ENCODE measurements around the gene BCL7B.
"Not testable (repeated sequence)": the region's sequence is repeated elsewhere in the genome, so short reads cannot be mapped to it uniquely, and the experiment has no call there.

Gene BCL7B

GRCh38 chr7:73557397-73558257, at the start of gene BCL7B:
Gene BCL7B (minus strand): TSS chr7:73557690. CDS start chr7:73557578, 112 bp downstream.
- H3K4me3 ChIP-seq (ENCODE audit: low read depth, low read length) = peak within 1 kb of the TSS; percentile 68

- H3K4me3 ChIP-seq (ENCODE audit: low read depth, low read length) = no peak overlapping the region
Measured at GRCh38 chr7:73605601-73606220, 48.2 kb upstream of the BCL7B start.

GRCh38 chr7:73602721-73603651, 45.5 kb upstream of the BCL7B start:
- H3K4me3 ChIP-seq (ENCODE audit: low read depth, low read length) = no peak overlapping the region

- H3K4me3 ChIP-seq (ENCODE audit: low read depth, low read length) = no peak overlapping the region
Measured at GRCh38 chr7:73599916-73600315, 42.4 kb upstream of the BCL7B start.

- H3K4me3 ChIP-seq (ENCODE audit: low read depth, low read length) = no peak overlapping the region
Measured at GRCh38 chr7:73599151-73599882, 41.8 kb upstream of the BCL7B start.

- no peak overlapping the region for H3K4me3 ChIP-seq (ENCODE audit: low read depth, low read length)
Measured at GRCh38 chr7:73597978-73598782, 40.7 kb upstream of the BCL7B start.

GRCh38 chr7:73596191-73597065, 38.9 kb upstream of the BCL7B start:
- no peak overlapping the region for H3K4me3 ChIP-seq (ENCODE audit: low read depth, low read length)

- no peak overlapping the region for H3K4me3 ChIP-seq (ENCODE audit: low read depth, low read length)
Measured at GRCh38 chr7:73595358-73595757, 37.9 kb upstream of the BCL7B start.

- no peak overlapping the region for H3K4me3 ChIP-seq (ENCODE audit: low read depth, low read length)
Measured at GRCh38 chr7:73593207-73594045, 35.9 kb upstream of the BCL7B start.

- H3K4me3 ChIP-seq (ENCODE audit: low read depth, low read length) = no peak overlapping the region
Measured at GRCh38 chr7:73586911-73587310, 29.4 kb upstream of the BCL7B start.

GRCh38 chr7:73585196-73585595, 27.7 kb upstream of the BCL7B start:
- H3K4me3 ChIP-seq (ENCODE audit: low read depth, low read length) = no peak overlapping the region

- H3K4me3 ChIP-seq (ENCODE audit: low read depth, low read length) = no peak overlapping the region
Measured at GRCh38 chr7:73582664-73583202, 25.2 kb upstream of the BCL7B start.

GRCh38 chr7:73581006-73581405, 23.5 kb upstream of the BCL7B start:
- H3K4me3 ChIP-seq (ENCODE audit: low read depth, low read length) = not testable (repeated sequence)

GRCh38 chr7:73578342-73579128, 21.0 kb upstream of the BCL7B start, which contains the start of gene TBL2:
Gene TBL2 (minus strand): TSS chr7:73578579. CDS start chr7:73578549, 30 bp downstream.
- peak within 1 kb of the TSS; percentile 62 for H3K4me3 ChIP-seq (ENCODE audit: low read depth, low read length)

GRCh38 chr7:73577627-73578341, 20.3 kb upstream of the BCL7B start:
- peak overlapping the region; percentile 62 for H3K4me3 ChIP-seq (ENCODE audit: low read depth, low read length)

- no peak overlapping the region for H3K4me3 ChIP-seq (ENCODE audit: low read depth, low read length)
Measured at GRCh38 chr7:73573791-73574190, 16.3 kb upstream of the BCL7B start.

Data from iPS-11a (cell line).